Fibroblast of peridontal ligament (primary cell): Measurements from ENCODE around the gene TTC9C.
"Not testable (repeated sequence)": the region's sequence is repeated elsewhere in the genome, so short reads cannot be mapped to it uniquely, and the experiment has no call there.

Source experiments
- DNase-seq: peaks from one replicate; pipeline ENCODE4 v3.0.0-alpha.2; 2010; ENCODE audit errors: extremely low read depth

Gene TTC9C

DNA sequence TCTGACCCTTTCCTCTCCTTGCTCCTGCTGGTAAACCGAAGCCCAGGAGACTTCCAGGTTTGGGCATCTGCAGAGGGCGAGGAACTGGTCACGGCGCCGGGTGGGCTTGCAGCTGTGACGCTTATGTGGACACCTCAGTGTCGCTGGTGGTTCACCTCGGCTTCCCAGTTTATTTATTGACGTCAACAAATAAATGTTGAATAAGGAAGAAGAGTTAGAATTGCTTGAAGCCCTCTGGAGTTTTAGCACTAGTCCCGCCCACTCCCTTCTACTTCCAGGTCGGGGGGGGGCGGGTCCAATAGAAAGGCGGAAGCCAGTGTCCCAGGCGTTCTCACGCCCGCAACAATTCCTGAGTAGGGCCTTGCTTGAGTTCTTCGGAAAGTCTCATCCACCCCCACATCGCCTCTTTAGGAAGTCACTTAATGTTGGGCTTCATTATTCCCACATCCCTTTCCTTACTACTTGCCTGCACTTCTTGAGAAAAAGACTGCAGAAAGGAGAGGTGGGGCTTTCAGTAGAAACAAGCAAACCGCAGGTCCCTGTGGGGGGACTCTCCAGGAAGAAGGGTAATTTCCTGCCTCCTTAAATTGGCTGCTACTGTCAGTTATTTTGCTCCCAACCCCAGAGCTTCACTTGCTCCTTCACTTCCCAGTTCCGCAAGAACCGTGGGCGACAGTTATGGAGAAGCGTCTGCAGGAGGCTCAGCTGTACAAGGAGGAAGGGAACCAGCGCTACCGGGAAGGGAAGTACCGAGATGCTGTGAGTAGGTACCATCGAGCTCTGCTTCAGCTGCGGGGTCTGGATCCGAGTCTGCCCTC, at the start of gene TTC9C:
Gene TTC9C, plus strand, starts transcription at position 316 of the 818 bp plus-strand sequence. Its CDS starts 363 bp downstream, at position 679.
- peak; percentile 79 for DNase-seq

DNA sequence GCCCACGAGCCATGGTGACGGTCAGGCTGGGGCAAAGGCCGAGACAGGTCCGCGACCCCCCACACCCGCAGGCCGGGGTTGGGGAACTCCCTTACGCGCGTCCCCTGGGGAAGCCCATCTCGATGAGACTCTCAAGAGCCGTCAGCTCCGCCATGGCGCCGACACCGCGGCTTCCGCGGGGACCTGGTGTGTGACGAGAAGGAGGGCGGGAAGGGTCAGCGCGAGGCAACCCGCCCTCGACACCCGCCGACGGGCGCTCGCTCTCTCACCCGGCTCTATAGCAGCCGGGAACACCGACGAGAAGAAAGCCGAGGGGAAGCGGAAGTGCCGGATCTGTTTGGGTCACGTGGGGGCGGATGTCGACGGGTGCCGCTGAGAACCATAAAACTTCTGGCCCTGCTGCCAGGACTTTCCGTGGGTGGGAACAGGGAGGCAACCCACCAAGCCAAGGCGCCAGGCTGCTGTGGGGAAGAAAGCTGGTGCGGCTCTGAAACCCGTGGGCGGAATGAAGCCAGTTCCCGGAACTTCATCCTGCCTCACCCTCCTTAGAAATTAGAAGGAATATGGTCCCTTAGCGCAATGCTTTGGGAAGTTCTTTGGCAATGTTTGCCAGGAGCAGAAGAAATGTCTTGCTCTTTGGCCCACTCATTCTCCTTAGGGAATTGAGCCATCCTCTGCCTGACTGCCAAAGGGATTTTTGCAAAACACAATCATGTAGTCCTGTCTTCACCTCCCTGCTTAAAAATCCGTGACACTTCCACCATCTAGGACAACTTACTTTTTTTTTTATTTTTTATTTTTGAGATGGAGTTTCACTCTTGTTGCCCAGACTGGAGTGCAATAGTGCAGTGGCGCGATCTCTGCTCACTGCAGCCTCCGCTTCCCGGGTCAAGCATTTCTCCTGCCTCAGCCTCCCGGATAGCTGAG, 49.3 kb upstream of the TTC9C start, which contains the start of gene UBXN1:
Gene UBXN1, minus strand, starts transcription at position 304 of the 927 bp plus-strand sequence. Its CDS starts 150 bp downstream, at position 154.
- peak; percentile 94 for DNase-seq

DNA sequence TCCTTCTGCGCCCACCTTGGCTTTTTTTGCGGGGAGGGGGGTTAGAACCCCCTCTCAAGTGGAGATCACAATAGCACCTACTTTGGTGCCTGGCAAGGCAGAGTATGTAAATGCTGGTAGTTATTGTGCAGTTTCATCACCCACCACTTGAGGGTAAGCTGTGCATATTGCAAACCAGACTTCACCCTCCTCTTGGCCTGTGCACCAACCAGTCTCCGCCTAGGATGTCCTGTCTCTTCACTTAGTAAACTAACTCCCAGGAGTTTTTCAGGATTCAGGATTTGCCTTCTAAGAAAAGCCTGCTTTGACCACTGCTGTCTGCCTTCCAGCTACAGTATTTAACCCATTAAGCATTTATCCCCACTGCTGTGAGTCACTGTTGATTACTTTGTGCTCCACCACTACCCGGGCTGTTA, 47.5 kb upstream of the TTC9C start:
- DNase-seq, result peak; percentile 93

DNA sequence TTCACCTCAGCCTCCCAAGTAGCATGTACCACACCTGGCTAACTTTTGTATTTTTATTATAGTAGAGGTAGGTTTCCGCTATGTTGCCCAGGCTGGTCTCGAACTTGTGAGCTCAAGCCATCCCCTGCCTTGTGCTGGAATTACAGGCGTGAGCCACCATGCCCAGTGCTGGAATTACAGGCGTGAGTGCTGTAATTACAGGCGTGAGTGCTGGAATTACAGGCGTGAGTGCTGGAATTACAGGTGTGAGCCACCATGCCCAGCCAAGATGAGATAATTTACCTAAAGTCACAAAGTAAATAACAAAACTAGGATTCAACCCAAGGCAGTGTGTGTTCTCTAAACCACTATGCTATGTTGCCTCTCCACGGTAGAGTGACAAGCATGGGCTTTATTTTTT, 45.8 kb upstream of the TTC9C start:
- DNase-seq, result no peak

DNA sequence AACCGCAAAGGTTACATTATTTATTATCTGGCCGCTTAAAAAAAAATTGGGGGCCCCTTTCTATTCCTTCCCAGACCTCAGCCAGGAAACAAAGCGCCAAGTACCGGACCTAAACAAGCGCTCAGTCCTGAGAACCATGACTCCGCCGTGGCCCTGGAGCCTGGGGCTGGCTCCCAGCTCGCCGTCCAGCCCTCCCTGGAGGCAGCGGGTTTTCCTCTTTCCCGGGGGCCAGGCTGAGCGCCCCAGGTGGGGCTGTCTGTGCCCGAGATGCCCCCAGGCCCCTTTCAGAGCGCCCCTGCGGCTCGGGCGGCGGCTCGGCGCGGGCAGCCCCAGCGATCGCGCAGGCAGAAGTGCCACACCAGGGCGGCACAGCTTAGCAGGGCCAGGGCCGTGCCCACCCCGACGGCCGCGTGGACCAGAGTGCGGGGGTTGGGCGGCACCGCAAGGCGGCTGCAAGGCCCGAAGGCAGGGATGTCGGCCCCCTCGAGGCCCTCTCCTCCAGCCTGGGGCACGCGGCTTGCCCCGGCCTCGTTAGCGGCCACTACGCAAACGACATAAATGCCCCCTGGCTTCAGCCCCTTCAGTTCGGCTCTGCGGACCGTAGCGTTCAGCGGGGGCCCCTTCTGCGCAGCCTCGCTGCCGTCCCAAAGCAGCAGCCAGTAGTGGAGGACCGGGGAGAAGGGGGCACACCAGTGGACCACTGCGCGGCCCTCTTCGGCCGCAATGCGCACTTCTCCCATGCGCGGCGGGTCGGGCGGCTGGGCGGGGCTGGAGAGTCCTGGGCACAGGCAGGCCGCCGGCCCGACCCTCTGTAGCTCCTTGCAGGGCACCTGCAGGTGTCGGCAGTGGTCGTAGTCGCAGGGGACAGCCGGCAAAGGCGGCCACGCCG, 40.5 kb upstream of the TTC9C start:
- DNase-seq, result no peak

DNA sequence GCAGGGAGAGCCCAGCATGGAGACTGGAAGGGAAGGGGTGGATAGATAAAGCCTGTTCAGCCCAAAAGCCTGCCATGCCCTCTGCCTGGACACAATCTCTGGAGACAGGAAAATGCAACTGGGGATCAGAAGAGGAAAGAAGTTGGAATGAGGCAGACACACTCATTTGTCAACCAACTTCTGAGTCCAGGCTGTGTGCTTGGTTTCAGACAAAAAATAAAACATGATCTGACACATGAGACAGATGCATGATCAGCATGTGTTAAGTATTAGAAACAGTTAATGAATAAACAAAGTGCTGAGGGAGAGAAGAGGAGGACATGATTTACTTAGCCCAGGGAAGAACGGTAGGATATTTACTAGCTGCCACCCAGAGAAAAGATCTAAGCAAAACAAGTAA, 39.8 kb upstream of the TTC9C start:
- DNase-seq, result peak; percentile 33

GRCh38 chr11:62689421-62690183, 38.7 kb upstream of the TTC9C start, which contains the start of gene LRRN4CL:
LRRN4CL (minus strand) TSS chr11:62689530; CDS start chr11:62688508, 1,022 bp downstream.
- DNase-seq, result peak; percentile 98

GRCh38 chr11:62693624-62694023, 34.7 kb upstream of the TTC9C start:
- not testable (repeated sequence) for DNase-seq

DNA sequence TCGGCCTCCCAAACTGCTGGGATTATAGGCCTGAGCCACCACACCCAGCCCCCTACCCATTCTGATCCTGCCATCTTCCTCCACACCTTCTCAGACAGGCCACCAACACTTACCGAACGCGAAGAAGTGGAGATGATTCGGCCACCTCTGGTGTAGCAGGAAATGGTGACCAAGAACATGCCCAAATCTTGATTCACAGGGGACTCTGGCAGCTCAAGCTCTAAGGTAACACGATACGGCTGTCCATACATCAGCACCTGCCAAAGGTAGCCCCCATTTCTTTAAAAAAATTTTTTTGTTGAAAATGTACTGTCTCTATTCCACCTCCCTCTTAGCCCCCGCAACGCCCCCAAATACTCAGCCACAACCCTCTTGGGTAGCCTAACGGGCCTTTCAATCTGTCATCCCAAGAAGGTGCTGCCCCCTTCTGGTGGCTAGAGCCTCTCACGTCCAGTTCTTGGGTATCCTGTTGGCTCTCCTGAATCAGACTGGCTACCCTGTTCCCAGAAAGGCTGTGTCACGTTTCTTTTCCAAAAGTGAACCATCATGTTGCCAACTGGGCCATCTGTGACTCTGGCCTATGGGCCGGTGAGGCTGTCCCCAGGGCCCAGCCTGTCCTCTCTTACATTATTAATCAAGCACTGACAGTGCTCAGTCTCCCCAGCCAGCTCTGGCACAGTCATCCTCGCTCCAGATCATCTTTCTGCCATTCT, 33.7 kb upstream of the TTC9C start:
- peak; percentile 89 for DNase-seq

DNA sequence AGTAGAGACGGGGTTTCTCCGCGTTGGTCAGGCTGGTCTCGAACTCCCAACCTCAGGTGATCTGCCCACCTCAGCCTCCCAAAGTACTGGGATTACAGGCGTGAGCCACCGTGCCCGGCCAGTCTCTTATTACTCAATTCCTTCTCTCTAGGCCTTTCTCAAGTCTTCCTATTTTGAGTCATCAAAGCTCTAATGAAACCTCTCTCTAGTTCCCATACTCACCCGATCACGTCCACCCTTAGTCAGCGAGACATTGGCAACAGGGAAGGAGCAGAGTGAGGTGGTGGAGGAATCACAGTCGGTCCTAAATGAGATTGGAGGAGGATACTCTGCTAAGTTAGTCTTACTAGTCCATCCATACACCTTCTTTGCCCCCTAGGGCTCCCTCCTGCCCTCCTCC, 26.0 kb upstream of the TTC9C start:
- DNase-seq, result no peak

DNA sequence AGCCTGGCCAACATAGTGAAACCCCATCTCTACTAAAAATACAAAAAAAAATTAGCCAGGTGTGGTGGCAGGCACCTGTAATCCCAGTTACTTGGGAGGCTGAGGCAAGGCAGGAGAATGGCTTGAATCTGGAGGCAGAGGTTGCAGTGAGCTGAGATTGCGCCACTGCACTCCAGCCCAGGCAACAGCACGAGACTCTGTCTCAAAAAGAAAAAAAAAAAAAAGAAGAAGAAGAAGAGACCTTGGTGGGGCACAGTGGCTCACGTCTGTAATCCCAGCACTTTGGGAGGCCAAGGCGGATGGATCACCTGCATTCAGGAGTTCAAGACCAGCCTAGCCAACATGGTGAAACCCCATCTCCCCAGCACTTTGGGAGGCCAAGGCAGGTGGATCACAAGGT, 24.4 kb upstream of the TTC9C start:
- not testable (repeated sequence) for DNase-seq

- DNase-seq, result no peak
These were observed 22.9 kb upstream of the TTC9C start for GRCh38 chr11:62705413-62705812.

GRCh38 chr11:62705880-62706849, 22.1 kb upstream of the TTC9C start:
- DNase-seq, result peak; percentile 88

GRCh38 chr11:62706850-62707247, 21.4 kb upstream of the TTC9C start:
- no peak for DNase-seq

DNA sequence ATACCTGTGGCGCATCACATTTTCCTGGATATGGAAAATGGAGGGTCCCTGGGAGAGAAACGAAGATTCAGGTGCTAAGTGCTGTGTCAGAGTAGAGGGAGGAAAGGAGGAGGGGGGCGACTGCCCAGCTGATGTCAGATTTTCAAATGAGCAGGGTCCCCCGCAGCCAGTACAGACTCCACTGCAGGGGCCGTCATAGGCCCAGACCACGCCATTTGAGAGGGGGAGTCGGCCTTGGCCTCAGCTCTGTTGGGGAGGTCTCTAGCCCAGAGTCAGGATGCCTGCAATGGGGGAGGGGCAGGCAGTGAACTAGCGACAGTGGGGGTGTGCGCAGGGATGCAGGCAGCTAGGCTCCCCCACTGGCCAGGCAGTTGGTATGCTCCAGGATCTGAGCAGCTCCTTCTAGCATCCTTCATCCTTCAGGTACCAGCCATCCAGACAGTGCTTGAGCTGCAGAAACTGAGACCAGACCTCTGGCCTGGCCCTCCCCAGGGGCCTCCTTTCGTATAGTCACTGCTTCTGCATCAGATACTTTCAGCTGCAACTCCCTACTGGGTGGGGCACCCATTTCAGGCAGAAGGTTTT, 20.9 kb upstream of the TTC9C start, which contains the start of the genes BSCL2 and GNG3:
Gene BSCL2, minus strand, starts transcription at position 148 of the 585 bp plus-strand sequence. CDS start 229 bp downstream, outside the sequence.
Gene GNG3, plus strand, starts transcription at position 400 of the 585 bp plus-strand sequence. CDS start 620 bp downstream, outside the sequence.
- no peak for DNase-seq

- no peak for DNase-seq
These were observed 19.9 kb upstream of the TTC9C start for GRCh38 chr11:62708392-62708791.

DNA sequence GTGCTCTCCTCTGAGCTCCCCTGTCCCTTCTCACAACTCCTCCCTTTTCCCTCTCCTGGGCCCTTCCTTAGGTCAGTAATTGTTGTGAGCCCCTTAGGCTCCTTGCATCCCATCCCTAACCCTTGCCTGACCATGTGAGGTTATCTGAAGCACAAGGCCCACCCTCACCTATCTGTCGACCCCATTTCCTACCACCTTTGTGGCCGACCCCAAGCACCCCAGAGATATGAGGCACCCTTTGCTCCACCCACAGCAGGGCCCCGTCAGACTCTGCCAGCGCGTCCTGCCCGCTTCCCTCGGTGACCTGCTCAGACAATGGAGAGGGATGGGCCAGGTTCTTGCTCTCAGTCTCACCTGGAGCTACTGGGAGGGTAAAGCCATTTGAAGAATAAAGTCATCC, 19.5 kb upstream of the TTC9C start:
- DNase-seq, result no peak
